HCT116 (cell line): ENCODE measurements around the gene SLC24A2. TPM values are rescaled to one million over a fixed set of nuclear protein-coding genes. Genes with fewer than 3 reads are reported as not detected.

Experiments
- ATAC-seq: fragments of 200-7000 bp; cut with Tn5 transposase; 2 replicates; pipeline ENCODE4 v1.9.1; 2020; ENCODE audit warnings: mild to moderate bottlenecking, moderate library complexity
- BruUV-seq: library from RNA; stranded (reverse); fragments of 400-500 nt; replicated peaks from 2 replicates; lab custom pipeline; 2021; lab: Mats Ljungman, UMichigan
- CTCF ChIA-PET: fragments of 300-600 bp; sonication (Branson Sonifier 250); formaldehyde crosslinking; loops from one replicate; lab custom pipeline; 2021; ENCODE audit warnings: antibody characterized with exemption; lab: Charles Lee
- POLR2A ChIA-PET: fragments of 300-600, 350-600 bp; sonication (Branson Sonifier 250); formaldehyde crosslinking; loops from one replicate; lab custom pipeline; 2021; ENCODE audit warnings: antibody characterized with exemption; lab: Charles Lee
- RAD21 ChIA-PET, 2 experiments: fragments of 300-600 bp; sonication (Branson Sonifier 250); formaldehyde crosslinking; loops; one replicate each; lab custom pipeline; 2023; ENCODE audit warnings: low total read pairs in 2 of 2; ENCODE audit not compliant: uncharacterized antibody in 2 of 2, unreplicated experiment in 2 of 2, low non-redundant PET in 1 of 2; lab: Charles Lee
- DNase-seq: peaks from one replicate; pipeline ENCODE4 v3.0.0-alpha.2; 2010; ENCODE audit warnings: low read depth, low spot score
- H2AFZ ChIP-seq: fragments of 200-600 bp; shearing (Covaris generic), sonication (generic); 2 replicates; pipeline ENCODE4 v1.6.1; 2017; ENCODE audit warnings: low read depth, mixed run types, mixed read lengths, antibody characterized with exemption, low read length; ENCODE audit not compliant: poor library complexity, severe bottlenecking
- H3K27ac ChIP-seq: 2 replicates; pipeline ENCODE4 v1.5.1; 2012; ENCODE audit warnings: low read depth, low read length
- H3K27me3 ChIP-seq: fragments of 200-600 bp; sonication (generic); 2 replicates; pipeline ENCODE4 v1.6.1; 2016; ENCODE audit warnings: mixed run types, low read length, mixed read lengths; ENCODE audit not compliant: insufficient read depth
- H3K36me3 ChIP-seq, 2 experiments: fragments of 200-500 bp in 1 of 2; fragments of 200-600 bp in 1 of 2; sonication (Bioruptor generic) in 1 of 2; sonication (generic) in 1 of 2; 2 replicates each; pipeline versions ENCODE4 v1.5.1 to v1.6.1; 2014 to 2016; ENCODE audit warnings: low read length in 2 of 2, inconsistent platforms in 1 of 2, mixed read lengths in 1 of 2, mixed run types in 1 of 2; ENCODE audit not compliant: insufficient read depth in 2 of 2, control insufficient read depth in 1 of 2
- H3K4me1 ChIP-seq, 2 experiments: fragments of 200-600 bp in 1 of 2; sonication (generic) in 1 of 2; 2 replicates each; pipeline versions ENCODE4 v1.5.1 to v1.6.1; 2012 to 2017; ENCODE audit warnings: low read length in 2 of 2, inconsistent platforms in 1 of 2, mild to moderate bottlenecking in 1 of 2, mixed read lengths in 1 of 2, mixed run types in 1 of 2, moderate library complexity in 1 of 2; ENCODE audit not compliant: insufficient read depth in 2 of 2, control insufficient read depth in 1 of 2
- H3K4me2 ChIP-seq: fragments of 200-600 bp; sonication (generic); 2 replicates; pipeline ENCODE4 v1.6.1; 2017; ENCODE audit warnings: mixed run types, low read length, mixed read lengths
- H3K4me3 ChIP-seq, 2 experiments: fragments of 200-600 bp in 1 of 2; sonication (generic) in 1 of 2; replicated peaks in 1 of 2; 2 replicates each; pipeline ENCODE4 v1.5.1; 2011 to 2016; ENCODE audit warnings: low read length in 2 of 2, control low read depth in 1 of 2, low read depth in 1 of 2, mild to moderate bottlenecking in 1 of 2, mixed read lengths in 1 of 2, mixed run types in 1 of 2
- H3K79me2 ChIP-seq: fragments of 200-600 bp; sonication (generic); 2 replicates; pipeline ENCODE4 v1.6.1; 2017; ENCODE audit warnings: mild to moderate bottlenecking, mixed run types, low read length, moderate library complexity, mixed read lengths; ENCODE audit not compliant: insufficient read depth
- H3K9ac ChIP-seq: fragments of 200-600 bp; sonication (generic); 2 replicates; pipeline ENCODE4 v1.6.1; 2016; ENCODE audit warnings: low read length, mixed read lengths
- H3K9me2 ChIP-seq: fragments of 200-600 bp; sonication (generic), shearing (Covaris generic); 2 replicates; pipeline ENCODE4 v1.6.1; 2017; ENCODE audit warnings: mixed run types, mild to moderate bottlenecking, moderate library complexity; ENCODE audit not compliant: insufficient read depth
- H3K9me3 ChIP-seq, 2 experiments: fragments of 200-500 bp in 1 of 2; fragments of 200-600 bp in 1 of 2; sonication (Bioruptor generic) in 1 of 2; sonication (generic) in 1 of 2; 2 replicates each; pipeline ENCODE4 v1.6.1; 2014 to 2017; ENCODE audit warnings: low read length in 2 of 2, mixed read lengths in 2 of 2, inconsistent platforms in 1 of 2, low read depth in 1 of 2, mild to moderate bottlenecking in 1 of 2, mixed run types in 1 of 2, moderate library complexity in 1 of 2; ENCODE audit not compliant: control insufficient read depth in 1 of 2, insufficient read depth in 1 of 2
- H4K20me1 ChIP-seq: fragments of 200-600 bp; sonication (generic), shearing (Covaris generic); 2 replicates; pipeline ENCODE4 v1.6.1; 2017; ENCODE audit warnings: mixed run types, mild to moderate bottlenecking, moderate library complexity; ENCODE audit not compliant: insufficient read depth
- POLR2AphosphoS5 ChIP-seq: IDR thresholded peaks from 2 replicates; pipeline ENCODE4 v1.6.1; 2011; ENCODE audit warnings: mild to moderate bottlenecking, low read depth, low read length, moderate library complexity
- REST ChIP-seq: IDR thresholded peaks from 2 replicates; pipeline ENCODE4 v1.6.1; 2012; ENCODE audit warnings: low read depth
- SIN3A ChIP-seq: IDR thresholded peaks from 2 replicates; pipeline ENCODE4 v1.6.1; 2012; ENCODE audit warnings: low read depth
- YY1 ChIP-seq: IDR thresholded peaks from 2 replicates; pipeline ENCODE4 v1.6.1; 2011; ENCODE audit warnings: low read length, low read depth, moderate library complexity, mild to moderate bottlenecking; ENCODE audit not compliant: insufficient replicate concordance; ENCODE audit errors: extremely low read depth
- ZBTB33 ChIP-seq: IDR thresholded peaks from 2 replicates; pipeline ENCODE4 v1.6.1; 2011; ENCODE audit warnings: mild to moderate bottlenecking, low read length, moderate library complexity; ENCODE audit not compliant: insufficient replicate concordance; ENCODE audit errors: extremely low read depth
- intact Hi-C: fragments of 100-400 bp; cut with micrococcal nuclease; formaldehyde crosslinking; loops from 2 replicates; pipeline ENCODE4 v1.10.0; 2022
- total RNA-seq: library from RNA; stranded (reverse); gene quantifications from one replicate; pipeline ENCODE4 v1.2.1, GENCODE V29; 2021; ENCODE audit not compliant: unreplicated experiment

The SLC24A2 gene
- total RNA-seq, 1 experiment from 2014 or later, result not detected

DNA sequence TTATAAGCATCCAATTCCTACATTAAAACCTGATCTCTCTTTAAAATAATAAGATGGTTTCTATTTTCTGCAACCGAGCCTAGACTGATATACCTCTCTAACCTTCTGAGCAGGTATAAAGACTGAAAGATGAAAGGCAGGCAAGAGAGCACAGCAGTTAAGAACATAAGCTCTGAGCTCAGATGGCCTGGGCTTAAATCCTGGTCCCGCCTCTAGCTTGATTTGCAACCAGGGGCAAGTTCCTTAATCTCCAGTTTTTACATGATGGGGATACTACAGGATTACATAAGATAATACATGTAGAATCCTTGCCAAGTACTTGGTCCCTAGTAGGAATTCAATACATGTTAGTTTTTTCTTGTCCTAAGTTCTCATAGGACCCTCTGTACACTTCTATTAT lies 33.9 kb downstream of the SLC24A2 start:
- RAD21 ChIA-PET, result no interaction called here

More for the DNA sequence above, 33.9 kb downstream of the SLC24A2 start:
- Histone ChIP-seq H4K20me1 (no peaks in the 10 kb centered on the region), H3K4me3 (no peak overlapping the region), H3K9ac (no peak overlapping the region), H3K4me2 (no peak overlapping the region), H3K27ac (no peak overlapping the region), H3K9me3 (no peaks in the 10 kb centered on the region), H3K27me3 (peaks cover 27% of the 10 kb centered on the region; the same call in 1 of the 2 replicates), H3K79me2 (no peaks in the 10 kb centered on the region), H3K9me2 (no peaks in the 10 kb centered on the region), H2AFZ (no peak overlapping the region), H3K36me3 (no peaks in the 10 kb centered on the region), H3K4me1 (no peaks in the 10 kb centered on the region)
- ChIA-PET CTCF (no interaction called here), POLR2A (no interaction called here)
- TF ChIP-seq YY1, result no peak
- no peak for TF ChIP-seq SIN3A
- no peak for TF ChIP-seq ZBTB33
- no peak for TF ChIP-seq POLR2AphosphoS5
- no peak for TF ChIP-seq REST
- ATAC-seq (no peak), DNase-seq (no peak)
- intact Hi-C loops, result no loop called here
- BruUV-seq, result no TSS peak
